ENCODE measurements around the gene BCAM.

BCAM gene

GRCh38 chr19:44866664-44867063 lies 57.8 kb downstream of the BCAM start:
- H3K9me3 Mint-ChIP-seq = no peaks in the 10 kb centered on the region
- H3K36me3 Mint-ChIP-seq (ENCODE audit: low read depth) = no peaks in the 10 kb centered on the region
- H3K4me1 Mint-ChIP-seq (ENCODE audit: low read depth) = no peaks in the 10 kb centered on the region
- peaks cover 3% of the 10 kb centered on the region for H3K27me3 Mint-ChIP-seq
- no peak overlapping the region for H3K27ac Mint-ChIP-seq
- DNase-seq = no peak
- no peak overlapping the region for H3K4me3 Mint-ChIP-seq

GRCh38 chr19:44867578-44867977 lies 58.7 kb downstream of the BCAM start:
- Mint-ChIP-seq H3K36me3 (ENCODE audit: low read depth) (no peaks in the 10 kb centered on the region), H3K4me3 (no peak overlapping the region), H3K9me3 (no peaks in the 10 kb centered on the region), H3K27ac (no peak overlapping the region), H3K4me1 (ENCODE audit: low read depth) (no peaks in the 10 kb centered on the region), H3K27me3 (no peaks in the 10 kb centered on the region)
- no peak for DNase-seq

GRCh38 chr19:44869733-44870470 lies 61.0 kb downstream of the BCAM start:
- no peak for DNase-seq
- Mint-ChIP-seq H3K9me3 (no peaks in the 10 kb centered on the region), H3K36me3 (ENCODE audit: low read depth) (no peaks in the 10 kb centered on the region), H3K27ac (no peak overlapping the region), H3K4me1 (ENCODE audit: low read depth) (no peaks in the 10 kb centered on the region), H3K4me3 (no peak overlapping the region), H3K27me3 (no peaks in the 10 kb centered on the region)

All from activated T-cell treated with anti-CD3 and anti-CD28 coated beads, Interleukin-2, amount 50 U/mL, for 24 hours (primary cell).